ENCODE results near the gene TLR10.
"Not testable (repeated sequence)": the region's sequence is repeated elsewhere in the genome, so short reads cannot be mapped to it uniquely, and the experiment has no call there.

GRCh38 chr4:38806251-38806650 is 23.5 kb upstream of the TLR10 start:
- TF ChIP-seq, protein P1, sequence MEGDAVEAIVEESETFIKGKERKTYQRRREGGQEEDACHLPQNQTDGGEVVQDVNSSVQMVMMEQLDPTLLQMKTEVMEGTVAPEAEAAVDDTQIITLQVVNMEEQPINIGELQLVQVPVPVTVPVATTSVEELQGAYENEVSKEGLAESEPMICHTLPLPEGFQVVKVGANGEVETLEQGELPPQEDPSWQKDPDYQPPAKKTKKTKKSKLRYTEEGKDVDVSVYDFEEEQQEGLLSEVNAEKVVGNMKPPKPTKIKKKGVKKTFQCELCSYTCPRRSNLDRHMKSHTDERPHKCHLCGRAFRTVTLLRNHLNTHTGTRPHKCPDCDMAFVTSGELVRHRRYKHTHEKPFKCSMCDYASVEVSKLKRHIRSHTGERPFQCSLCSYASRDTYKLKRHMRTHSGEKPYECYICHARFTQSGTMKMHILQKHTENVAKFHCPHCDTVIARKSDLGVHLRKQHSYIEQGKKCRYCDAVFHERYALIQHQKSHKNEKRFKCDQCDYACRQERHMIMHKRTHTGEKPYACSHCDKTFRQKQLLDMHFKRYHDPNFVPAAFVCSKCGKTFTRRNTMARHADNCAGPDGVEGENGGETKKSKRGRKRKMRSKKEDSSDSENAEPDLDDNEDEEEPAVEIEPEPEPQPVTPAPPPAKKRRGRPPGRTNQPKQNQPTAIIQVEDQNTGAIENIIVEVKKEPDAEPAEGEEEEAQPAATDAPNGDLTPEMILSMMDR (IDR thresholded peaks at IDR 0.05) = not testable (repeated sequence)
- not testable (repeated sequence) for TF ChIP-seq POLR2A (IDR thresholded peaks at IDR 0.05)

Measured in tibial nerve (tissue), 3 donors.